Measurements from ENCODE around the gene IGFLR1.

DNA sequence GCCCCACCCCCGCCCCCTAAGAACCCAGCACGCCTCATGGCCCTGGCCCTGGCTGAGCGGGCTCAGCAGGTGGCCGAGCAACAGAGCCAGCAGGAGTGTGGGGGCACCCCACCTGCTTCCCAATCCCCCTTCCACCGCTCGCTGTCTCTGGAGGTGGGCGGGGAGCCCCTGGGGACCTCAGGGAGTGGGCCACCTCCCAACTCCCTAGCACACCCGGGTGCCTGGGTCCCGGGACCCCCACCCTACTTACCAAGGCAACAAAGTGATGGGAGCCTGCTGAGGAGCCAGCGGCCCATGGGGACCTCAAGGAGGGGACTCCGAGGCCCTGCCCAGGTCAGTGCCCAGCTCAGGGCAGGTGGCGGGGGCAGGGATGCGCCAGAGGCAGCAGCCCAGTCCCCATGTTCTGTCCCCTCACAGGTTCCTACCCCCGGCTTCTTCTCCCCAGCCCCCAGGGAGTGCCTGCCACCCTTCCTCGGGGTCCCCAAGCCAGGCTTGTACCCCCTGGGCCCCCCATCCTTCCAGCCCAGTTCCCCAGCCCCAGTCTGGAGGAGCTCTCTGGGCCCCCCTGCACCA is 45.1 kb upstream of the IGFLR1 start:
- TF ChIP-seq YY1 (IDR thresholded peaks at IDR 0.05; ENCODE audit: insufficient read depth, insufficient read length) (no peak), ZNF274 (IDR thresholded peaks at IDR 0.05; ENCODE audit: low read depth, low read length) (no peak), SUZ12 (IDR thresholded peaks at IDR 0.05; ENCODE audit: extremely low read depth, insufficient read depth, insufficient read length) (no peak)
